Measurements from ENCODE around the gene ABT1. TPM values are rescaled to one million over a fixed set of nuclear protein-coding genes. Genes with fewer than 3 reads are reported as not detected.

The ABT1 gene
- total RNA-seq, 1 experiment from 2014 or later = 18.8 TPM

GRCh38 chr6:26570027-26570809 is 26.5 kb upstream of the ABT1 start:
- Mint-ChIP-seq H3K27me3 (ENCODE audit: unreplicated experiment) (peaks cover 13% of the 10 kb centered on the region), H3K4me1 (ENCODE audit: low read depth, unreplicated experiment) (peaks cover 28% of the 10 kb centered on the region), H3K27ac (ENCODE audit: unreplicated experiment) (no peak overlapping the region), H3K9me3 (ENCODE audit: low read depth, unreplicated experiment) (no peaks in the 10 kb centered on the region), H3K36me3 (ENCODE audit: insufficient read depth, unreplicated experiment) (peaks cover 37% of the 10 kb centered on the region), H3K4me3 (ENCODE audit: low read depth, unreplicated experiment) (no peak overlapping the region)
- DNase-seq = no peak
- CTCF ChIA-PET = interaction anchor here (1.2 to 2.3 kb wide), 2 partner anchors 25 to 229 kb away, joined by 5 to 7 read pairs; no protein-coding TSS in a partner anchor
- no peak for TF ChIP-seq CTCF (IDR thresholded peaks at IDR 0.05; ENCODE audit: unreplicated experiment)
- intact Hi-C loops (cut with micrococcal nuclease; ENCODE audit: unreplicated experiment) = no loop called here
- BruUV-seq (replicated peaks) = no TSS peak

- Mint-ChIP-seq H3K27ac (ENCODE audit: unreplicated experiment) (peak overlapping the region; percentile 98), H3K4me3 (ENCODE audit: low read depth, unreplicated experiment) (peak overlapping the region; percentile 78), H3K9me3 (ENCODE audit: low read depth, unreplicated experiment) (no peaks in the 10 kb centered on the region), H3K27me3 (ENCODE audit: unreplicated experiment) (peaks cover 13% of the 10 kb centered on the region), H3K4me1 (ENCODE audit: low read depth, unreplicated experiment) (peaks cover 31% of the 10 kb centered on the region), H3K36me3 (ENCODE audit: insufficient read depth, unreplicated experiment) (peaks cover 42% of the 10 kb centered on the region)
- no peak for TF ChIP-seq CTCF (IDR thresholded peaks at IDR 0.05; ENCODE audit: unreplicated experiment)
- CTCF ChIA-PET = interaction anchor here (0.6 to 3.0 kb wide), 17 partner anchors 13 to 1440 kb away, joined by 3 to 33 read pairs (median 4); partner anchors contain the start of gene HMGN4
- BruUV-seq (replicated peaks) = TSS peak; percentile 93
- intact Hi-C loops (cut with micrococcal nuclease; ENCODE audit: unreplicated experiment) = loop anchor here (1.0 kb wide), 1 partner anchor 24 kb away; no protein-coding TSS in a partner anchor
- peak; percentile 81 for DNase-seq
These were observed 25.0 kb upstream of the ABT1 start for GRCh38 chr6:26571592-26572296.

GRCh38 chr6:26575494-26575939 is 21.2 kb upstream of the ABT1 start:
- BruUV-seq (replicated peaks) = no TSS peak
- Mint-ChIP-seq H3K4me1 (ENCODE audit: low read depth, unreplicated experiment) (peaks cover 24% of the 10 kb centered on the region), H3K4me3 (ENCODE audit: low read depth, unreplicated experiment) (no peak overlapping the region), H3K27ac (ENCODE audit: unreplicated experiment) (no peak overlapping the region), H3K9me3 (ENCODE audit: low read depth, unreplicated experiment) (peaks cover 6% of the 10 kb centered on the region), H3K27me3 (ENCODE audit: unreplicated experiment) (no peaks in the 10 kb centered on the region), H3K36me3 (ENCODE audit: insufficient read depth, unreplicated experiment) (peaks cover 33% of the 10 kb centered on the region)
- CTCF ChIA-PET = interaction anchor here (0.6 kb wide), 2 partner anchors 8 to 568 kb away, joined by 5 to 7 read pairs; no protein-coding TSS in a partner anchor
- DNase-seq = no peak
- TF ChIP-seq CTCF (IDR thresholded peaks at IDR 0.05; ENCODE audit: unreplicated experiment) = no peak
- intact Hi-C loops (cut with micrococcal nuclease; ENCODE audit: unreplicated experiment) = no loop called here

GRCh38 chr6:26576407-26576843 is 20.3 kb upstream of the ABT1 start:
- no peaks in the 10 kb centered on the region for H3K27me3 Mint-ChIP-seq (ENCODE audit: unreplicated experiment)
- peaks cover 30% of the 10 kb centered on the region for H3K36me3 Mint-ChIP-seq (ENCODE audit: insufficient read depth, unreplicated experiment)
- BruUV-seq (replicated peaks) = no TSS peak
- H3K4me3 Mint-ChIP-seq (ENCODE audit: low read depth, unreplicated experiment) = peak overlapping the region; percentile 74
- intact Hi-C loops (cut with micrococcal nuclease; ENCODE audit: unreplicated experiment) = no loop called here
- no peak for TF ChIP-seq CTCF (IDR thresholded peaks at IDR 0.05; ENCODE audit: unreplicated experiment)
- H3K9me3 Mint-ChIP-seq (ENCODE audit: low read depth, unreplicated experiment) = peaks cover 6% of the 10 kb centered on the region
- peaks cover 21% of the 10 kb centered on the region for H3K4me1 Mint-ChIP-seq (ENCODE audit: low read depth, unreplicated experiment)
- CTCF ChIA-PET = interaction anchor here (0.9 to 3.0 kb wide), 3 partner anchors 19 to 235 kb away, joined by 3 to 17 read pairs (median 3); no protein-coding TSS in a partner anchor
- DNase-seq = no peak
- H3K27ac Mint-ChIP-seq (ENCODE audit: unreplicated experiment) = peak overlapping the region; percentile 98

Data from Calu3 (cell line).